Gastroesophageal sphincter (tissue), 3 donors: Measurements from ENCODE around the gene FAAP20.

Experiments
- POLR2AphosphoS5 ChIP-seq: sonication (generic); formaldehyde crosslinking; IDR thresholded peaks from one replicate; pipeline ENCODE4 v1.6.1; 2017; ENCODE audit warnings: antibody characterized with exemption
- TF ChIP-seq, protein P1 (sequence below), 4 experiments: fragments of 200-600 bp in 2 of 4; fragments of 450-650 bp in 2 of 4; sonication (generic) in 1 of 4; IDR thresholded peaks; one replicate each; pipeline ENCODE4 v1.5.1; 2017 to 2019; ENCODE audit warnings: antibody characterized with exemption in 4 of 4, mild to moderate bottlenecking in 2 of 4, moderate library complexity in 2 of 4

DNA sequence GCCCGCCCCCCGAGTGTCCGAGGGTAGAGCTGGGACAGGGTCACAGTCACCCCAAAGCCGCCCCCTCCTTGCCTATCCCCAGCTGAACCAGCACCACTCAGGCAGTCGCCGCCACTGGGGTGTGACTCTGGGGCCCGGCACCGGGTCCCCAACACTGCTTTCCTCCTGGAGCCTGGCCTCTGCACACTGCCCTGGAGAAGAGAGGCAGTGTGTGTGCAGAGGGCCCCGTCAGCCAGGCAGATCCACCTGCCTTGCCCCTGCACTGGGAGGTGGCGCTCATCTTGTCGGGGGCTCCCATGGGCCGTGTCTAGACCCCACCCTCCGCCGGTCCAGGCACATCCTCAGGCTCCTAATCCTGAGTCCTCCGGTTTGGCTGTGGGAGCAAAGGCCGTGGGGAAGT, 15.7 kb downstream of the FAAP20 start:
- TF ChIP-seq, protein P1, sequence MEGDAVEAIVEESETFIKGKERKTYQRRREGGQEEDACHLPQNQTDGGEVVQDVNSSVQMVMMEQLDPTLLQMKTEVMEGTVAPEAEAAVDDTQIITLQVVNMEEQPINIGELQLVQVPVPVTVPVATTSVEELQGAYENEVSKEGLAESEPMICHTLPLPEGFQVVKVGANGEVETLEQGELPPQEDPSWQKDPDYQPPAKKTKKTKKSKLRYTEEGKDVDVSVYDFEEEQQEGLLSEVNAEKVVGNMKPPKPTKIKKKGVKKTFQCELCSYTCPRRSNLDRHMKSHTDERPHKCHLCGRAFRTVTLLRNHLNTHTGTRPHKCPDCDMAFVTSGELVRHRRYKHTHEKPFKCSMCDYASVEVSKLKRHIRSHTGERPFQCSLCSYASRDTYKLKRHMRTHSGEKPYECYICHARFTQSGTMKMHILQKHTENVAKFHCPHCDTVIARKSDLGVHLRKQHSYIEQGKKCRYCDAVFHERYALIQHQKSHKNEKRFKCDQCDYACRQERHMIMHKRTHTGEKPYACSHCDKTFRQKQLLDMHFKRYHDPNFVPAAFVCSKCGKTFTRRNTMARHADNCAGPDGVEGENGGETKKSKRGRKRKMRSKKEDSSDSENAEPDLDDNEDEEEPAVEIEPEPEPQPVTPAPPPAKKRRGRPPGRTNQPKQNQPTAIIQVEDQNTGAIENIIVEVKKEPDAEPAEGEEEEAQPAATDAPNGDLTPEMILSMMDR (IDR thresholded peaks at IDR 0.05) = no peak
- TF ChIP-seq POLR2AphosphoS5 = no peak
